Measurements from ENCODE around the gene MTFR1L.

The MTFR1L gene

DNA sequence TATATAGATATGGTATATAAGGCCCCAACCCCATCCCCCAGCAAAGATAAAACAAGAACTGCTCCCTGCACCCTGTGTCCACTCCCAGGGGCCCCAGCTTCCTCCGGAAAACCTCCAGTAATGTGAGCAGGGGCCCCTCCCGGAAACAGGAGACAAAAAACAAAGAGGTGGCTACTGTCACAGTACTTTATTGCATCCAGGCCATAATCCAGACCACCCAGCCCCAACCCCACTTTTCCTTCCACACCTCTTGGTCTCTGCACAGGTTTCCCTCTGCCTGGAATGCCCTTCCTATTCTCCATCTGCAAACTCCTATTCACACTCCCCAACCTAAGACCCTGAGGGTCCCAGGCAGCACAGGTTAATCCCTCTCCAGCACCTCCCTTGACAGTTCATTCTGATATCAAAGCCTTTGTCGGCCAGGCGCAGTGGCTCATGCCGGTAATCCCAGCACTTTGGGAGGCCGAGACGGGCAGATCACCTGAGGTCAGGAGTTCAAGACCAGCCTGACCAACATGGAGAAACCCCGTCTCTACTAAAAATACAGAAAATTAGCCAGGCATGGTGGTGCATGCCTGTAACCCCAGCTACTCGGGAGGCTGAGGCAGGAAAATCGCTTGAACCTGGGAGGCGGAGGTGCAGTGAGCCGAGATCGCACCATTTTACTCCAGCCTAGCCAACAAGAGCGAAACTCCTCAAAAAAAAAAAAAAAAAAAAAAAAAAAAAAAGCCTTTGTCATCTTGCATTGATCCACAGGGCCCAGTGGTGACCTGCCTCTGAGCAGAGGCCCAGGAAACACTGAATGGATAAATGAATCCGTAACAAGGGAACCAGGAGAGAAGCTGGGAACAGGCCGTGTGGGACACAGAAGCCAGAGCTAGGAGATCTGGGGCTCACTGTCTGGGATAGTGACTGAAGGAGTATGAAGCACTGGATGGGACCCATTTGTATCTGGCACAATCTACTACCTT lies 41.8 kb downstream of the MTFR1L start:
- no peak for DNase-seq
- Histone ChIP-seq H3K36me3 (ENCODE audit: control insufficient read depth, insufficient read depth, low read length) (no peaks in the 10 kb centered on the region), H3K27ac (ENCODE audit: insufficient read depth, low read length, poor library complexity, severe bottlenecking) (no peak overlapping the region), H3K9me3 (ENCODE audit: control insufficient read depth, low read length) (no peaks in the 10 kb centered on the region), H3K27me3 (replicated peaks; ENCODE audit: control insufficient read depth, insufficient read depth, low read length, poor library complexity, severe bottlenecking) (no peaks in the 10 kb centered on the region), H3K4me1 (ENCODE audit: control insufficient read depth, insufficient read depth, low read length, poor library complexity, severe bottlenecking) (peaks cover 7% of the 10 kb centered on the region), H3K4me3 (ENCODE audit: insufficient read depth, low read depth, low read length, poor library complexity, severe bottlenecking) (no peak overlapping the region)

DNA sequence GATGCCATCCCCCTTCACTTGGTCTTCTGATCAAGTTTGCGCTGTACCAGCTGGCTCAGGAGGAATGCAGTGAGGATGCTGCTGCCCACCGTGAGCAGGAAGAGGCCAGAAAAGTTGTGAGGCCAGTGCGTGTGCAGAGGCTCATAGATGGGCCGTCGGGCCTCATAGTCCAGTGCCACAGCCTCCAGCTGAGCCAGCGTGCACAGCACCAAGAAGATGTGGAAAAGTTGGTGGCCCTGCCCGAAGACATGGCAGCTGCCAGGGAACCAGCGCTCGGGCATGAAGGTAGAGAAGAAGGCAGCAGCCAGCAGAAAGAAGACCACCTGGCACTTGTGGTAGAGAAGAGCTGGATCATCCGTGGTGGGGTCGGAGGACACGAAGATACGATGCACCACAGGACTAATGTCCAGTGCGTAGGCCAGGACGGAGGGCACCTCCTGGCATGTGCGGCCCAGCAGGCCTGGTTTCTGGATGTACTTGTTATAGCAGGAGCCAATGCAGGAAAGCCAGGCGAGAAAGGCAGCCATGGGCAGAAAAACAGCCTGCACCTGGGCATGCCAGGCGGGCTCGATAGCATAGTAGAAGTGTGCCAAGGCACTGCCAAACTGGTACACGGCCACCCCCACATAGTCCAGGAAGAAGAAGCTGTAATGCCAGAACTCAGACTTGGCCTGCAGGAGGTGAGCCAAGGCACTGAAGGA lies 43.2 kb downstream of the MTFR1L start:
- no peaks in the 10 kb centered on the region for H3K27me3 ChIP-seq (replicated peaks; ENCODE audit: control insufficient read depth, insufficient read depth, low read length, poor library complexity, severe bottlenecking)
- H3K9me3 ChIP-seq (ENCODE audit: control insufficient read depth, low read length) = no peaks in the 10 kb centered on the region
- H3K4me1 ChIP-seq (ENCODE audit: control insufficient read depth, insufficient read depth, low read length, poor library complexity, severe bottlenecking) = peaks cover 7% of the 10 kb centered on the region
- H3K27ac ChIP-seq (ENCODE audit: insufficient read depth, low read length, poor library complexity, severe bottlenecking) = no peak overlapping the region
- H3K4me3 ChIP-seq (ENCODE audit: insufficient read depth, low read depth, low read length, poor library complexity, severe bottlenecking) = no peak overlapping the region
- no peaks in the 10 kb centered on the region for H3K36me3 ChIP-seq (ENCODE audit: control insufficient read depth, insufficient read depth, low read length)
- DNase-seq = no peak

- Histone ChIP-seq H3K9me3 (ENCODE audit: control insufficient read depth, low read length) (no peaks in the 10 kb centered on the region), H3K27ac (ENCODE audit: insufficient read depth, low read length, poor library complexity, severe bottlenecking) (no peak overlapping the region), H3K27me3 (replicated peaks; ENCODE audit: control insufficient read depth, insufficient read depth, low read length, poor library complexity, severe bottlenecking) (no peaks in the 10 kb centered on the region), H3K36me3 (ENCODE audit: control insufficient read depth, insufficient read depth, low read length) (no peaks in the 10 kb centered on the region), H3K4me1 (ENCODE audit: control insufficient read depth, insufficient read depth, low read length, poor library complexity, severe bottlenecking) (peaks cover 5% of the 10 kb centered on the region), H3K4me3 (ENCODE audit: insufficient read depth, low read depth, low read length, poor library complexity, severe bottlenecking) (no peak overlapping the region)
- DNase-seq = no peak
These were observed 43.9 kb downstream of the MTFR1L start for GRCh38 chr1:25863486-25864262.

GRCh38 chr1:25864434-25864833 lies 44.7 kb downstream of the MTFR1L start:
- no peaks in the 10 kb centered on the region for H3K4me1 ChIP-seq (ENCODE audit: control insufficient read depth, insufficient read depth, low read length, poor library complexity, severe bottlenecking)
- no peak for DNase-seq
- no peaks in the 10 kb centered on the region for H3K36me3 ChIP-seq (ENCODE audit: control insufficient read depth, insufficient read depth, low read length)
- no peak overlapping the region for H3K27ac ChIP-seq (ENCODE audit: insufficient read depth, low read length, poor library complexity, severe bottlenecking)
- no peaks in the 10 kb centered on the region for H3K9me3 ChIP-seq (ENCODE audit: control insufficient read depth, low read length)
- no peak overlapping the region for H3K4me3 ChIP-seq (ENCODE audit: insufficient read depth, low read depth, low read length, poor library complexity, severe bottlenecking)
- no peaks in the 10 kb centered on the region for H3K27me3 ChIP-seq (replicated peaks; ENCODE audit: control insufficient read depth, insufficient read depth, low read length, poor library complexity, severe bottlenecking)

GRCh38 chr1:25866288-25866687 lies 46.5 kb downstream of the MTFR1L start:
- no peaks in the 10 kb centered on the region for H3K36me3 ChIP-seq (ENCODE audit: control insufficient read depth, insufficient read depth, low read length)
- H3K27ac ChIP-seq (ENCODE audit: insufficient read depth, low read length, poor library complexity, severe bottlenecking) = no peak overlapping the region
- H3K4me3 ChIP-seq (ENCODE audit: insufficient read depth, low read depth, low read length, poor library complexity, severe bottlenecking) = no peak overlapping the region
- no peaks in the 10 kb centered on the region for H3K27me3 ChIP-seq (replicated peaks; ENCODE audit: control insufficient read depth, insufficient read depth, low read length, poor library complexity, severe bottlenecking)
- H3K9me3 ChIP-seq (ENCODE audit: control insufficient read depth, low read length) = no peaks in the 10 kb centered on the region
- no peak for DNase-seq
- no peaks in the 10 kb centered on the region for H3K4me1 ChIP-seq (ENCODE audit: control insufficient read depth, insufficient read depth, low read length, poor library complexity, severe bottlenecking)

DNA sequence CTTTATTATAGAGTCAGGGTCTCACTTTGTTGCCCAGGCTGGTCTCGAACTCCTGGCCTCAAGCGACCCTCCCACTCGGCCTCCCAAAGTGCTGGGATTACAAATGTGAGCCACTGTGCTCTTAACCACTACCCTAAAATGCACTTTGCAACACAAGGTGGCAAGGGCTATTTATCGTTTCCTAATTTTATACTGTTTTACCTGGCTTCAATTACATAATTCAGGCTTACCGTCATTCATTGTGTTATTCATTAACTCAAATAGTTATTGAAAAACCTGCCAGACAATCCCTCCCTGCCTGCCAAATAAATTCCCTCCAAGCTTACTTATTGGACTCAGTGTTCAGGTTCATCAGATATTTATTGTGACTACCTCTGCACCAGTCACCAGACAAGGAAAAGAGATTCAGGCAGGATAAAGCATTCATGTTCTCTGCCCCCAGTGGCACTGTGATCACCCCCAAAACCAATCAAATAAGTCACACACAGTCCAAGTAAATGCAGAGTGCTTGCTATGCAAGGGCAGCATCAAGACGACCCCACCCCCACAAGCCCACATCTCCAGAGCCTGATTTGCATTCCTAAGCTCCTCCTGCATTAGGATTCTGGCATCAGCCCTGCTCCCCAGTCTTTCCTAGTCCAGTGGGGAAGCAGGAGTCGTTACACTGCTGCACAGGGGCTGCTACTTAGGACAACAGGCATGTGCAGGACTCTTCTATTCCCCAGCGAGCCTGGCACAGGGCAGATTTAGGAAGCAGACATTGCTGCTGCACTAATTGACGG lies 47.6 kb downstream of the MTFR1L start:
- no peak for DNase-seq

DNA sequence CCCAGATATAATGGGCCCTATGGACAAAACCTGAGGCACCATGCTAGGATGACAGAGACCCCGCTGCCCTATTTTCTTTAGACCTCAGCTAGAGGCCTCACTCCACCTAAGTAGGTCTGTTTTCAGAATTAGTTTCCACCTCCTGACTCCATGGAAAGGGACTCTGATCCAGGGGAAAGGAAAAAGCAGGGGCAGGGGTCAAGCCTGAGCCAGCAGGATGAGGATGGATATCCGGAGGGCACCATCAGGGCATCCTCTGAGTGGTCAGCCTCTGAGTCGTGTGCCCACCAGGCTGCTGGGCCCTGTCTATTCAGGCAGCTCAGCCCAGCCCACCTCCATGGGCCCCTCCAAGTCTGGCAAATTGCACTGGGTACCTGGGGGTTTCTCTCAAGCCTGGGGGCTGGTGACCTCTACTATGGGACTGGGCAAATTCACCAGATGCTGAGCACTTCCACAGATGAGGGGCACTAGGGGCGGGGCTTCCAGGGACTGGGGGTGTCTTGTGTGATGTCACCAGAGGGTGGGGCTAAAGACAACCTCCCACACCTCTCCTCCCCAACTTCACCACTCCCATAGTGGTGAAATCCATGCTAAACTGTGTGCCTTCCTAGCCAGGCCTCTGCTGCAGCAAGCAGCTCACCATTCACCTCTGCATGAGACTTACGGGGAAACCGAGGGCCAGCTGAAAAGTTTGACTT lies 50.3 kb downstream of the MTFR1L start:
- Histone ChIP-seq H3K4me1 (ENCODE audit: control insufficient read depth, insufficient read depth, low read length, poor library complexity, severe bottlenecking) (peaks cover 9% of the 10 kb centered on the region), H3K9me3 (ENCODE audit: control insufficient read depth, low read length) (no peaks in the 10 kb centered on the region), H3K27ac (ENCODE audit: insufficient read depth, low read length, poor library complexity, severe bottlenecking) (no peak overlapping the region), H3K4me3 (ENCODE audit: insufficient read depth, low read depth, low read length, poor library complexity, severe bottlenecking) (no peak overlapping the region), H3K27me3 (replicated peaks; ENCODE audit: control insufficient read depth, insufficient read depth, low read length, poor library complexity, severe bottlenecking) (no peaks in the 10 kb centered on the region), H3K36me3 (ENCODE audit: control insufficient read depth, insufficient read depth, low read length) (no peaks in the 10 kb centered on the region)
- DNase-seq = no peak

More for the DNA sequence above, 47.6 kb downstream of the MTFR1L start:
- Histone ChIP-seq H3K9me3 (ENCODE audit: control insufficient read depth, low read length) (no peaks in the 10 kb centered on the region), H3K36me3 (ENCODE audit: control insufficient read depth, insufficient read depth, low read length) (no peaks in the 10 kb centered on the region), H3K4me3 (ENCODE audit: insufficient read depth, low read depth, low read length, poor library complexity, severe bottlenecking) (no peak overlapping the region), H3K4me1 (ENCODE audit: control insufficient read depth, insufficient read depth, low read length, poor library complexity, severe bottlenecking) (no peaks in the 10 kb centered on the region), H3K27ac (ENCODE audit: insufficient read depth, low read length, poor library complexity, severe bottlenecking) (no peak overlapping the region), H3K27me3 (replicated peaks; ENCODE audit: control insufficient read depth, insufficient read depth, low read length, poor library complexity, severe bottlenecking) (no peaks in the 10 kb centered on the region)

- H3K4me1 ChIP-seq (ENCODE audit: control insufficient read depth, insufficient read depth, low read length, poor library complexity, severe bottlenecking) = peaks cover 10% of the 10 kb centered on the region
- no peak overlapping the region for H3K4me3 ChIP-seq (ENCODE audit: insufficient read depth, low read depth, low read length, poor library complexity, severe bottlenecking)
- H3K36me3 ChIP-seq (ENCODE audit: control insufficient read depth, insufficient read depth, low read length) = no peaks in the 10 kb centered on the region
- no peaks in the 10 kb centered on the region for H3K27me3 ChIP-seq (replicated peaks; ENCODE audit: control insufficient read depth, insufficient read depth, low read length, poor library complexity, severe bottlenecking)
- no peak for DNase-seq
- H3K27ac ChIP-seq (ENCODE audit: insufficient read depth, low read length, poor library complexity, severe bottlenecking) = no peak overlapping the region
- no peaks in the 10 kb centered on the region for H3K9me3 ChIP-seq (ENCODE audit: control insufficient read depth, low read length)
These were observed 50.9 kb downstream of the MTFR1L start for GRCh38 chr1:25870614-25871013.

Data from effector memory CD4-positive, alpha-beta T cell (primary cell).